GM12878 (cell line): ENCODE results near the gene PTPRD. TPM values are rescaled to one million over a fixed set of nuclear protein-coding genes. Genes with fewer than 3 reads are reported as not detected.

Source experiments
- ATAC-seq: fragments of 200-7000 bp; cut with Tn5 transposase; 3 replicates; pipeline ENCODE4 v1.9.1; 2020; ENCODE audit warnings: mild to moderate bottlenecking, moderate library complexity
- BruUV-seq: library from RNA; stranded (reverse); fragments of 400-500 nt; replicated peaks from 2 replicates; lab custom pipeline; 2021; lab: Mats Ljungman, UMichigan
- CTCF ChIA-PET: fragments of 300-600 bp; sonication (Branson Sonifier 250); formaldehyde crosslinking; extraction: SDS; loops from one replicate; lab custom pipeline; 2021; ENCODE audit warnings: inconsistent platforms; lab: Yijun Ruan, JAX
- POLR2A ChIA-PET: fragments of 350-600 bp; formaldehyde crosslinking; extraction: SDS; loops from one replicate; lab custom pipeline; 2021; ENCODE audit warnings: inconsistent platforms; lab: Charles Lee
- RAD21 ChIA-PET: fragments of 300-600 bp; sonication (Branson Sonifier 250); formaldehyde crosslinking; loops from one replicate; lab custom pipeline; 2023; ENCODE audit warnings: antibody characterized with exemption; ENCODE audit not compliant: unreplicated experiment; lab: Charles Lee
- SMC1A ChIA-PET: fragments of 300-600 bp; sonication (Branson Sonifier 250); formaldehyde crosslinking; loops from one replicate; lab custom pipeline; 2023; ENCODE audit not compliant: unreplicated experiment, uncharacterized antibody; lab: Charles Lee
- DNase-seq: peaks from one replicate; pipeline ENCODE4 v3.0.0-alpha.2; 2011; ENCODE audit warnings: low read depth, low spot score
- FAIRE-seq: peaks from 3 replicates; lab custom pipeline; 2011; peaks lifted over from hg19 to GRCh38; lab: Jason Lieb, UNC
- H2AFZ ChIP-seq: 2 replicates; pipeline ENCODE4 v1.6.0; 2011; ENCODE audit warnings: low read depth, low read length, control low read depth; ENCODE audit not compliant: control insufficient read depth
- H3K27ac ChIP-seq: 2 replicates; pipeline ENCODE4 v1.5.1; 2011; ENCODE audit warnings: control low read depth; ENCODE audit not compliant: control insufficient read depth, insufficient read depth
- H3K27me3 ChIP-seq, 2 experiments: replicated peaks in 1 of 2; 2 replicates each; pipeline versions ENCODE4 v1.6.0 to v1.6.1; 2011; ENCODE audit warnings: low read length in 1 of 2; ENCODE audit not compliant: control insufficient read depth in 2 of 2, insufficient read depth in 2 of 2
- H3K36me3 ChIP-seq, 2 experiments: 2 replicates each; pipeline ENCODE4 v1.5.1; 2011; ENCODE audit warnings: low read length in 1 of 2; ENCODE audit not compliant: control insufficient read depth in 2 of 2, insufficient read depth in 2 of 2
- H3K4me1 ChIP-seq: 2 replicates; pipeline ENCODE4 v1.6.1; 2011; ENCODE audit warnings: mild to moderate bottlenecking, low read length, moderate library complexity, mixed read lengths; ENCODE audit not compliant: control insufficient read depth, insufficient read depth
- H3K4me2 ChIP-seq: 2 replicates; pipeline ENCODE4 v1.6.0; 2011; ENCODE audit warnings: control low read depth; ENCODE audit not compliant: control insufficient read depth, insufficient read depth
- H3K4me3 ChIP-seq: fragments of 200-600 bp; sonication (generic); 2 replicates; pipeline ENCODE4 v1.5.1; 2016
- H3K79me2 ChIP-seq: 2 replicates; pipeline ENCODE4 v1.6.0; 2011; ENCODE audit warnings: low read length; ENCODE audit not compliant: control insufficient read depth, insufficient read depth
- H3K9ac ChIP-seq: 2 replicates; pipeline ENCODE4 v1.8.0; 2011; ENCODE audit warnings: low read length, control low read depth, mixed read lengths; ENCODE audit not compliant: control insufficient read depth, insufficient read depth
- H3K9me3 ChIP-seq: replicated peaks from 3 replicates; pipeline ENCODE4 v1.5.1; 2011; ENCODE audit warnings: mild to moderate bottlenecking, low read length; ENCODE audit not compliant: control insufficient read depth, insufficient read depth
- H4K20me1 ChIP-seq: 2 replicates; pipeline ENCODE4 v1.6.0; 2011; ENCODE audit not compliant: control insufficient read depth, insufficient read depth
- BMI1 ChIP-seq: fragments of 450-650 bp; IDR thresholded peaks from 2 replicates; pipeline ENCODE4 v1.6.1; 2016; ENCODE audit warnings: mild to moderate bottlenecking, moderate library complexity, borderline replicate concordance
- CBX3 ChIP-seq: fragments of 200-600 bp; sonication (generic); IDR thresholded peaks from 2 replicates; pipeline ENCODE4 v1.6.1; 2016; ENCODE audit warnings: low read depth, borderline replicate concordance
- CHD1 ChIP-seq: IDR thresholded peaks from 2 replicates; pipeline ENCODE4 v1.6.1; 2012; ENCODE audit warnings: low read depth, low read length, improper control_type of control experiment
- GABPA ChIP-seq: IDR thresholded peaks from 2 replicates; pipeline ENCODE4 v1.6.1; 2014; ENCODE audit warnings: antibody characterized with exemption, low read depth, mild to moderate bottlenecking, inconsistent platforms
- HDAC2 ChIP-seq: fragments of 200-600 bp; sonication (generic); IDR thresholded peaks from 2 replicates; pipeline ENCODE4 v1.6.1; 2017
- HDGF ChIP-seq: fragments of 450-650 bp; IDR thresholded peaks from 2 replicates; pipeline ENCODE4 v1.6.1; 2016; ENCODE audit warnings: antibody characterized with exemption
- MTA3 ChIP-seq: IDR thresholded peaks from 2 replicates; pipeline ENCODE4 v1.6.1; 2012; ENCODE audit warnings: low read length, inconsistent platforms, borderline replicate concordance
- NRF1 ChIP-seq: conservative IDR thresholded peaks from 2 replicates; pipeline ENCODE4 v1.6.1; 2011; ENCODE audit warnings: mild to moderate bottlenecking, low read depth, low read length, improper control_type of control experiment
- POLR2AphosphoS2 ChIP-seq: IDR thresholded peaks from 2 replicates; pipeline ENCODE4 v1.6.1; 2011; ENCODE audit warnings: low read depth, mild to moderate bottlenecking, low read length, improper control_type of control experiment, moderate library complexity
- SMAD5 ChIP-seq: IDR thresholded peaks from 2 replicates; pipeline ENCODE4 v1.6.1; 2016; ENCODE audit warnings: antibody characterized with exemption, low read depth
- SP1 ChIP-seq: IDR thresholded peaks from one replicate; pipeline ENCODE4 v1.6.1; 2011; ENCODE audit warnings: low read depth, low read length
- STAT1 ChIP-seq: fragments of 450-650 bp; conservative IDR thresholded peaks from 2 replicates; pipeline ENCODE4 v1.6.1; 2014; ENCODE audit warnings: antibody characterized with exemption, mild to moderate bottlenecking
- TARDBP ChIP-seq: IDR thresholded peaks from 2 replicates; pipeline ENCODE4 v1.6.1; 2016; ENCODE audit warnings: borderline replicate concordance
- TCF3 ChIP-seq: IDR thresholded peaks from 2 replicates; pipeline ENCODE4 v1.6.1; 2012; ENCODE audit warnings: low read depth, mild to moderate bottlenecking, low read length, borderline replicate concordance; ENCODE audit not compliant: insufficient read depth
- WGBS: methylation state at CpG from one replicate; pipeline ENCODE4 v1.1.6; 2016; ENCODE audit warnings: low lambda C conversion rate; ENCODE audit not compliant: insufficient replicate concordance, insufficient coverage; ENCODE audit errors: missing lambda C conversion rate; 5-methylcytosine and 5-hydroxymethylcytosine counted together
- in situ Hi-C: fragments of 300-500 bp; cut with MboI; formaldehyde crosslinking; loops from 9 replicates; pipeline ENCODE4 v1.14.3; 2018; ENCODE audit warnings: mixed read lengths
- intact Hi-C: fragments of 100-400 bp; cut with micrococcal nuclease; formaldehyde crosslinking; loops from one replicate; pipeline ENCODE4 v1.14.2; 2022; ENCODE audit not compliant: unreplicated experiment
- polyA plus RNA-seq, 11 experiments: library from polyadenylated mRNA; depleted of rRNA in 4 of 11; unstranded in 6 of 11; stranded (reverse) in 5 of 11; fragments of >200 nt; fragmentation: Nextera tagmentation in 4 of 11; fragmentation: Illumina TruSeq in 1 of 11; extraction: Ambion mirVana in 4 of 11; extraction: Trizol in 1 of 11; gene quantifications; 1 replicate in 1 of 11; 2 replicates in 10 of 11; pipeline versions ENCODE4 v1.2.1 to v1.2.3, GENCODE V29; 2011 to 2016; ENCODE audit warnings: inconsistent platforms in 2 of 11, missing spikeins in 2 of 11, low read depth in 1 of 11
- total RNA-seq, 4 experiments: library from RNA; depleted of rRNA in 3 of 4; stranded (reverse); fragments of >200 nt in 3 of 4; fragmentation: Illumina TruSeq in 1 of 4; extraction: Trizol in 1 of 4; gene quantifications; 2 replicates each; pipeline versions ENCODE4 v1.2.1 to v1.2.3, GENCODE V29; 2013 to 2021
- TF ChIP-seq, protein P1 (sequence below): IDR thresholded peaks from 2 replicates; pipeline ENCODE4 v1.6.1; 2012; ENCODE audit warnings: low read depth, low read length, improper control_type of control experiment
- TF ChIP-seq, protein P2 (sequence below), 3 experiments: IDR thresholded peaks in 2 of 3; conservative IDR thresholded peaks in 1 of 3; 2 replicates each; pipeline ENCODE4 v1.5.1; 2011; ENCODE audit warnings: low read depth in 3 of 3, low read length in 3 of 3, mild to moderate bottlenecking in 3 of 3, control low read depth in 2 of 3, moderate library complexity in 2 of 3, inconsistent platforms in 1 of 3, mixed read lengths in 1 of 3; ENCODE audit not compliant: control insufficient read depth in 2 of 3, insufficient read depth in 1 of 3; ENCODE audit errors: extremely low read depth in 1 of 3
- TF ChIP-seq, protein P3 (sequence below): IDR thresholded peaks from 2 replicates; pipeline ENCODE4 v1.6.1; 2011; ENCODE audit warnings: borderline replicate concordance, low read depth, mild to moderate bottlenecking, moderate library complexity, mixed read lengths, low read length; ENCODE audit not compliant: insufficient read depth; ENCODE audit errors: extremely low read length
- TF ChIP-seq, protein P4 (sequence below): IDR thresholded peaks from 2 replicates; pipeline ENCODE4 v1.6.1; 2012; ENCODE audit warnings: low read depth, low read length, improper control_type of control experiment
- TF ChIP-seq, protein P5 (sequence below): IDR thresholded peaks from 2 replicates; pipeline ENCODE4 v1.6.1; 2011; ENCODE audit warnings: low read depth, mild to moderate bottlenecking, low read length, moderate library complexity, borderline replicate concordance; ENCODE audit errors: extremely low read depth

The PTPRD gene
- total and polyA plus RNA-seq, 10 of the 15 experiments (the other 5 are each of a cell fraction or from before 2014, with no cell fraction given), result under 0.01 to 0.05 (median 0.01) TPM; not detected in 7

DNA sequence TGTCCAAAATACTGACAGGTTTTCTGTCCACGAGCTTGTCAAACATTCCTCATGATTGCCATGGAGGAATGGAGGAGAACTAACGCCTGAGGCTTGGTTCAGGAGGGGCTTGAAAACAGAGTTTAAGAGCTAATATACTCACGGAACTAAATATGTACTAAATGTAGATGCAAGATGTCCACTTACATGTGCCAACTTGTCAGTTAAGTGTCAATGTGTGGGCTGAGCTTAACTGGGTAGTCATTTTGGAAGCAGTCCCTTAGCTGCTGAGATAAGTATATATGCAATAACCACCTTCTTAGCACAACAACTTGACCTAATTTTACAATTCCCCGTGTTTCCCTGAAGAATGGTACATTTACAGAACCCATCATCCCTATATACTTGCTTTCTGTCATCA, 176.0 kb downstream of the PTPRD start:
- ChIA-PET CTCF (no interaction called here), SMC1A (no interaction called here), RAD21 (no interaction called here), POLR2A (no interaction called here)
- H3K27me3 ChIP-seq, result no peaks in the 10 kb centered on the region
- no peak for FAIRE-seq
- 2% methylated on average over 4 of the region's 4 CpGs for WGBS
- no peaks in the 10 kb centered on the region for H3K4me1 ChIP-seq
- H4K20me1 ChIP-seq, result no peaks in the 10 kb centered on the region
- no peaks in the 10 kb centered on the region for H3K9me3 ChIP-seq
- intact Hi-C loops, result no loop called here
- BruUV-seq, result no TSS peak
- H2AFZ ChIP-seq, result no peak overlapping the region
- no peak for DNase-seq
- H3K4me3 ChIP-seq, result no peak overlapping the region
- H3K36me3 ChIP-seq, result no peaks in the 10 kb centered on the region
- H3K27ac ChIP-seq, result no peak overlapping the region
- H3K4me2 ChIP-seq, result no peak overlapping the region
- H3K79me2 ChIP-seq, result no peaks in the 10 kb centered on the region
- in situ Hi-C loops, result no loop called here
- ATAC-seq, result no peak
- no peak overlapping the region for H3K9ac ChIP-seq
- TF ChIP-seq SP1 (no peak), MTA3 (no peak), POLR2AphosphoS2 (no peak), TCF3 (no peak), HDGF (no peak), HDAC2 (no peak), TARDBP (no peak), CBX3 (no peak), BMI1 (no peak), STAT1 (no peak), SMAD5 (no peak), GABPA (no peak), NRF1 (no peak), CHD1 (no peak)
- TF ChIP-seq, protein P1, sequence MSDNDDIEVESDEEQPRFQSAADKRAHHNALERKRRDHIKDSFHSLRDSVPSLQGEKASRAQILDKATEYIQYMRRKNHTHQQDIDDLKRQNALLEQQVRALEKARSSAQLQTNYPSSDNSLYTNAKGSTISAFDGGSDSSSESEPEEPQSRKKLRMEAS, result no peak
- TF ChIP-seq, protein P2, sequence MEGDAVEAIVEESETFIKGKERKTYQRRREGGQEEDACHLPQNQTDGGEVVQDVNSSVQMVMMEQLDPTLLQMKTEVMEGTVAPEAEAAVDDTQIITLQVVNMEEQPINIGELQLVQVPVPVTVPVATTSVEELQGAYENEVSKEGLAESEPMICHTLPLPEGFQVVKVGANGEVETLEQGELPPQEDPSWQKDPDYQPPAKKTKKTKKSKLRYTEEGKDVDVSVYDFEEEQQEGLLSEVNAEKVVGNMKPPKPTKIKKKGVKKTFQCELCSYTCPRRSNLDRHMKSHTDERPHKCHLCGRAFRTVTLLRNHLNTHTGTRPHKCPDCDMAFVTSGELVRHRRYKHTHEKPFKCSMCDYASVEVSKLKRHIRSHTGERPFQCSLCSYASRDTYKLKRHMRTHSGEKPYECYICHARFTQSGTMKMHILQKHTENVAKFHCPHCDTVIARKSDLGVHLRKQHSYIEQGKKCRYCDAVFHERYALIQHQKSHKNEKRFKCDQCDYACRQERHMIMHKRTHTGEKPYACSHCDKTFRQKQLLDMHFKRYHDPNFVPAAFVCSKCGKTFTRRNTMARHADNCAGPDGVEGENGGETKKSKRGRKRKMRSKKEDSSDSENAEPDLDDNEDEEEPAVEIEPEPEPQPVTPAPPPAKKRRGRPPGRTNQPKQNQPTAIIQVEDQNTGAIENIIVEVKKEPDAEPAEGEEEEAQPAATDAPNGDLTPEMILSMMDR (IDR thresholded peaks at IDR 0.05 in 2 of 3, conservative IDR thresholded peaks at IDR 0.05 in 1 of 3; ENCODE audit: control insufficient read depth in 2 of 3, extremely low read depth in 1 of 3, insufficient read depth in 1 of 3, low read depth in 3 of 3, low read length in 3 of 3), result no peak
- TF ChIP-seq, protein P3, sequence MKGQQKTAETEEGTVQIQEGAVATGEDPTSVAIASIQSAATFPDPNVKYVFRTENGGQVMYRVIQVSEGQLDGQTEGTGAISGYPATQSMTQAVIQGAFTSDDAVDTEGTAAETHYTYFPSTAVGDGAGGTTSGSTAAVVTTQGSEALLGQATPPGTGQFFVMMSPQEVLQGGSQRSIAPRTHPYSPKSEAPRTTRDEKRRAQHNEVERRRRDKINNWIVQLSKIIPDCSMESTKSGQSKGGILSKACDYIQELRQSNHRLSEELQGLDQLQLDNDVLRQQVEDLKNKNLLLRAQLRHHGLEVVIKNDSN, result no peak
- TF ChIP-seq, protein P4, sequence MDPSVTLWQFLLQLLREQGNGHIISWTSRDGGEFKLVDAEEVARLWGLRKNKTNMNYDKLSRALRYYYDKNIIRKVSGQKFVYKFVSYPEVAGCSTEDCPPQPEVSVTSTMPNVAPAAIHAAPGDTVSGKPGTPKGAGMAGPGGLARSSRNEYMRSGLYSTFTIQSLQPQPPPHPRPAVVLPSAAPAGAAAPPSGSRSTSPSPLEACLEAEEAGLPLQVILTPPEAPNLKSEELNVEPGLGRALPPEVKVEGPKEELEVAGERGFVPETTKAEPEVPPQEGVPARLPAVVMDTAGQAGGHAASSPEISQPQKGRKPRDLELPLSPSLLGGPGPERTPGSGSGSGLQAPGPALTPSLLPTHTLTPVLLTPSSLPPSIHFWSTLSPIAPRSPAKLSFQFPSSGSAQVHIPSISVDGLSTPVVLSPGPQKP, result no peak
- TF ChIP-seq, protein P5, sequence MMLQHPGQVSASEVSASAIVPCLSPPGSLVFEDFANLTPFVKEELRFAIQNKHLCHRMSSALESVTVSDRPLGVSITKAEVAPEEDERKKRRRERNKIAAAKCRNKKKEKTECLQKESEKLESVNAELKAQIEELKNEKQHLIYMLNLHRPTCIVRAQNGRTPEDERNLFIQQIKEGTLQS, result no peak
